ENCODE results near the gene OSBPL10.

Gene OSBPL10

GRCh38 chr3:31962801-31963205 lies 18.3 kb downstream of the OSBPL10 start:
- intact Hi-C loops (cut with DNase I): no loop called here
- no peak for DNase-seq

DNA sequence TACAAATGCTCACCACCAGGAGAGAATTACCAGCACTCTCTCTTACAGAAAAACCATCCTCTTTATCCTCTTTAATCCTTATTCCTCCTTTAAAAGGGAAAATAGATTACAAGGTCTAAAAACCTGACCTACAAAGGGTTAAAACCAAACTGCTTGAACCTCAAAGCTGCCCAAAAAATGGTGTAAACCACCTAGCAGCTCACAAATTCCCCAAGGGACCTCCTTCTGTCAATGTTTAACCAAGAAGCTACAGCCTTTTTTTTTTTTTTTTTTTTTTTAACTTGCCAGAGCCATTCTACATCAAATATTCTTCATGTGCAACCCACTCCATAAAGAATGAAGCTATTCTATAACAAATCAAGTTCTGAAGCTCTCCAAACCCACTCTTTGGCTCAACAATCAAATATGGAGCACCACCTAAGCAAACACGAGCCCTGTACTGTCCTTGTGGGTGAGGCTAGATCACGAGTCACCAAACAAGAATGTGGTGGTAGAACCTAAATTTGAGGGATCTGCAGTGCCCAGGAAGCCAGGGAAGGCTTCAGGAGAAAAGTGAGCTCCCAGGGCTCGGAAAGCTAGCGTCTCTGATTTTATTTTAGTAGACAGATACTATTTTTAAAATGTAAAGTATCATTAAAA lies 20.1 kb downstream of the OSBPL10 start:
- intact Hi-C loops (cut with DNase I): no loop called here

DNA sequence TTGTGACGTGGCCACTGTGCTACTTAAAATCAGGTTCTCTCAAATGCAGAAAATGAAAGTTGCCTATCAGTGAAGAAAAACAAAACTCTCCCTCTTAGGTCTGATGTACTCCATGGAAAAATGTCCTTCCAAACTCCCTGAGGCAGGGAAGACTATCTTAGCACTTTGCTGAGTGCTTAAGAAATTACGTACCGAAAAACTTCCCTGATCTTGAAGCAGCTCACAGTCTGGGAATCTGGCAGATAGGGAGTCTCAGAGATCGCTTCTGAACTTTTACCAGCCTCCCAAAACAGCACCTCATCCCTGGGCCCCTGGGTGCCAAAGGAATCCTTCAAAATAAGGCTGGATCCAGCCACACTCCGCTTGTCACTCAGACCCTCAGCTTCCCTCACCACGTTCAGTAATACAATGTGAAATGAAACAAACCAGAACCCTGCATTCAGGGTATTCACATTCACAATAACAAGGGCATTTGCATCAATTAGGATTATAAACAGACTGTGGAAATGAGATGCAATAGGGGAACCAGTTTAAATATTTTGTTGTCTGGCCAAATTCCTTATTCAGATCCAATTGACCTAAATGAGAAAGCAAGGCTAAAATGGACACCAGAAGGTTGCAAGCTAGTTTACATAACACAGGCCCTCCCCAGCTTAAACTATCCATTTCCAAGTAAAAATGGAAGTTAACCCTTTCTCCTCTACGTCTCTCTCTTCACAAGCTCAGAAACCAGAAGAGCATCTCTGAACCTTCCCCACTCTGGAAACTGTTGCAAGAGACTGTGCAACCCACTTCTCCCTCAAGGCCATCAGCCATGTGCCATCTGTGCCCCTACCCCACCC lies 20.9 kb downstream of the OSBPL10 start:
- intact Hi-C loops (cut with DNase I): no loop called here
- DNase-seq: no peak

More for the DNA sequence above, 20.1 kb downstream of the OSBPL10 start:
- no peak for DNase-seq

DNA sequence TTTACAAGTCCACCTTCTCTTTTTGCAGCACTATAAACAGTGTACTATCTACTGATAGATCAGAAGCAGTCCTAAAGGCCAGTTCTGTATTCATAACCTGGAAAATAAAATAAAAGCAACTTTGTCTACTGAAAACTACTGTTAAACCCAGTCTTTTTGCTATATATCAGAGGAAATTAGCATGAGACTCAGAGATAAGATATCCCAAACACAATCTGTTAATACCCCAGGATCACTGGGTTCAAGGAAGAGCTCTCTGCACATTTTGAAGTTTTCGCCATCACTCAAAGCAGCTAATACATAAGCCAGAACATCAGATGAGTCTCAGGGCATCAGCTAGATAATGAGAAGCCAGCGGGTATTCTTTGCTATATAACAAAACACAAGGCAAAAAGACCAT lies 21.8 kb downstream of the OSBPL10 start:
- DNase-seq: no peak
- intact Hi-C loops (cut with DNase I): no loop called here

DNA sequence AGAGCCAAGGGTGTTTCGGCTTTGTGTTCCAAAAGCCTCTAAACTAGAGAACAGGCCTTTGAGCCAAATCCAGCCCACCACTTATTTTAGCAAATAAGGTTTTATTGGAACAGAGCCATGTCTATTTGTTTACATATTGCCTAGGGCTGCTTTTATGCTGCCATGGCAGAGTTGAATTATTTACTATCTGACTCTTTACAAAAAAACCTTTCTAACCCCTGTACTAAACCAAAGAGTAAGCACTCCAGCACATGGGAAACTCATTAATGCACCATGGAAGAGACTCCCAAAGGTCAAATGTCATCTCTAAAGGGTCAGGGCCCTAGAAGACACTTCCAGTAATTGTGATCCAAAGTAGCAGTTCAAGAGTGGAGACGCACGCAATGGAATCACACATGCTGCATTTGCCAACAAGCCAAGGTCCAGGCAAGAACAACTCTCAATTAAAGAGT lies 22.3 kb downstream of the OSBPL10 start:
- DNase-seq: no peak
- intact Hi-C loops (cut with DNase I): no loop called here

GRCh38 chr3:31957106-31957505 lies 24.0 kb downstream of the OSBPL10 start:
- no peak for DNase-seq
- intact Hi-C loops (cut with DNase I): no loop called here

GRCh38 chr3:31955581-31955980 lies 25.5 kb downstream of the OSBPL10 start:
- intact Hi-C loops (cut with DNase I): no loop called here
- no peak for DNase-seq

DNA sequence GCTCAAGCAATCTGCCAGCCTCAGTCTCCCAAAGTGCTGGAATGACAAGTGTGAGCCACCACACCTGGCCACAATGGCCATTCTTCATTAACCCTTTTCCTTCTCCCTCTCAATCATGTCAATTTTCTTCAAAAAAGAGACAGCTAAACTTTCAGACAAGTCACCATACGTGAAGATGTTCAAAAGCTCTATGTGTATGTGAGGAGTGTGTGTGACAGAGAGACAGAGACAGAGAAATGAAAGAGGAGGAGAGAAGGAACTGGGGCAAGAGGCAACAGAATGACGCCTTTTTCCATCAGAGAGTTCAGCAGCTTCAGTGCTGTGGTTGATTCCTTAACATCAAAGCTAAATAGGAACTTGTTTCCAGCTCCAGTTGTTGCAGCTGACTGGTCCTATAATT lies 27.4 kb downstream of the OSBPL10 start:
- intact Hi-C loops (cut with DNase I): no loop called here
- no peak for DNase-seq

GRCh38 chr3:31953091-31953490 lies 28.0 kb downstream of the OSBPL10 start:
- intact Hi-C loops (cut with DNase I): no loop called here
- DNase-seq: no peak

DNA sequence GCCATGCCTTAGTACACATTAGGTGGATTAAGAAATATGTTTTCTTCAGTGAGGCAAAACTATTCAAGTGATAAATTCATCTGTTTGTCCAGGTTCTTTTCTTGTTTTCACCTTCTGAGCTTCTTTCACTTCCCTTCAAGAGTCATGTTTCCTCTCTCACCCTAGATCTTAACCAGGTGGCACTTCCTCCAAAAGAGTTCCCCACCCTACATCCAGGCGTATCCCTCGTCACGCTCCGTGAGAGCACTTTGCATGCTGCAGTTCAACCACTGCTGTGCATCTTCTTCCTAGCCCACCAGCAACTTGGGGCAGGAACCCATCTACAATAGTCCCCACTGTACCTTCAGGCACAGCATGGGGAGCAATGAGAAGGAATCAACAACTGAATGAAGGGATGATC lies 28.9 kb downstream of the OSBPL10 start:
- intact Hi-C loops (cut with DNase I): no loop called here

DNA sequence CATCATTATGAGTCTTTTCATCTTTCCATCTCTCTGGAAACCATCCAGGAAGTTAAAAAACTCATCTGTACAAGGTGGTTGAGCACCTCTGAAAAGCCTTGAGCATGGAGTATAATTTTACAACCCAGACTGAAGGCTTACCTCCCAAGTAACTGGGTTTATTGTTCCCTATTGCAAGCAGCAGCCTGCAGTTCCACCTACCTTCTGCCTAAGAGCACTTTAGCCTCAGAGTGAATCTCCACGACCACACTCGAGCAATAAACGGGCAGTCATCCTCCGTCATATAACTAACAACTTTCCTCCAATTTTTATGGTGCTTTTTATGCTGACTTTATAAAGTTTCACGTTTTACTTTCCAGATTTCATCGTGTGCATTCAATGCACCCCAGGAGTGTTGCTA lies 32.8 kb downstream of the OSBPL10 start:
- no peak for DNase-seq
- intact Hi-C loops (cut with DNase I): no loop called here

More for the DNA sequence above, 28.9 kb downstream of the OSBPL10 start:
- no peak for DNase-seq

DNA sequence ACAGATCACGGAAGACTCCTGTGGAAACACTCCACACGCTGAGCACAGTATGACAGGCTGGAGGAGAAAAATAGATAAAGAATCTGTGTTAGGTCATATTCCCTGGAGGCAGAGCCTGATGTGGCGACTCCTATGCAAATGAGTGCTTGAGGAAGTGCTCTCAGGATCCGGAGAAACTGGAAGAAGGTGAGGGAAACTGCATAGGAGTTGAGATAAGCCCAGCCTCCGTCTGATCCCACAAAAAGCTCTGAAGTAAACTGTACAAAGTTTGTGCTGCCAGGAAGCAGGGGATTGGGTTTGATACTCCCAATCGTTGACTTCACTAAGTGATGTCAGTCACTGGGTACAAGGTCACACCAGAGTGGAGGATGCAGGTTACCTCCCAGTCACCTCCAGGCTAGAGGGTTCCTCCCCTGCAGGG lies 33.4 kb downstream of the OSBPL10 start:
- DNase-seq: no peak
- intact Hi-C loops (cut with DNase I): no loop called here

GRCh38 chr3:31947162-31947561 lies 33.9 kb downstream of the OSBPL10 start:
- DNase-seq: no peak
- intact Hi-C loops (cut with DNase I): no loop called here

DNA sequence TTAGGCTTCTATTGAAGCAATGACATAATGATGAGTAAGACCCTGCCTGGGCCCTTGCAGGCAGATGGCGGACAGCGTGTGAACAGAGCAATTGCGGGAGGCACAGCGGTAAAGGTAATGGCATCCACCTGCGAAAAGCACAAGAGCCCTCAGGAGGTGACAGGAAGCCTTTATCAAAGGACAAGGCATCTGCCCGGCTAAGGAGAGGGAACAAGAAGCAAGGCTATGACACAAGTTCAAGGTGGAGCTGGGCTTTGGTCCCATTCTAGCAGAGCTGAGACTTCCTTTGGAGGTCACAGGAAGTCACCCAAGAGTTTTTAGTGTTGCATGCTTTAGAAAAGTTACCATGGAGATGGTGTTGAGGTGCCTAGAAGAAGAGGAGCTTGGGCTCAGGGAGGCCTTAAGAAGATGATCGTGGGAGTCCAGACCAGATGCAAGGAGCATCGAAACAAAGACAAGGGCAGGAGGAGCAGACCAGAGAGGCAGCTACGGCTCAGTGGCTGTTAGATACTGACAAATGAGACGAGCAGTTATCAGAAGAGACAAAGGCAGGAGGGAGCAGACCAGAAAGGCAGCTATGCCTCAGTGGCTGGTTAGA lies 34.5 kb downstream of the OSBPL10 start:
- no peak for DNase-seq
- intact Hi-C loops (cut with DNase I): no loop called here

- DNase-seq: no peak
- intact Hi-C loops (cut with DNase I): no loop called here
These were observed 35.4 kb downstream of the OSBPL10 start for GRCh38 chr3:31945738-31946052.

DNA sequence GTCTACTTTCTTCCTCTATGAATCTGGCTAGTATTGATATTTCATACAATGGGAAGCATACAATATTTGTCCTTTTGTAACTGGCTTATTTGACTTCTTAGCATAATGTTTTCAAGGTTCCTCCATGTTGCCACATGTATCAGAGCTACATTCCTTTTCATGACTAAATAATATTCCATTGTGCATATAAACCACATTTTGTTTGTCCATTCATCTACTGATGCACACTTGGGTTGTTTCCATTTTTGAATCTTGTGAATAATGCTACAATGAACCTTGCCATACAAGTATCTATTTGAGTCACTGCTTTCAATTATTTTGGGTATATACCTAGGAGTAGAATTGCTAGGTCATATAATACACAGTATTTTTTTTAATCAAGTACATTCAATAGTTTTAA lies 38.0 kb downstream of the OSBPL10 start:
- intact Hi-C loops (cut with DNase I): no loop called here
- no peak for DNase-seq

DNA sequence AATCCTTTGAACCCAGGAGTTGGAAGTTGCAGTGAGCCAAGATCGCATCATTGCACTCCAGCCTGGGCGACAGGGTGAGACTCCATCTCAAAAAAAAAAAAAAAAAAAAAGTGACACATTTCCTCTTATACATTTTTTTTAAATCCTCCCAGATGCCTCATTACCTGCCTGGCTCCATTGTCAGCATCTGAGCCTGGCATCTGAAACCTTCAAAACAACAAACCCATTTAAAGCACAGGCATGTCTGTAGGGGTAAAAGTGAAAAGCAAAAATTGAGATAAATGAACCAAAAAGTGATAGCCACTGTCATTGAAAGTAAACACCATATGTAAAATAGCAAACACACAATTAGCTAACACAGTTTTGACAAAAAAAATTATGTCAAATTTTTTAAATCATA lies 38.6 kb downstream of the OSBPL10 start:
- intact Hi-C loops (cut with DNase I): no loop called here

DNA sequence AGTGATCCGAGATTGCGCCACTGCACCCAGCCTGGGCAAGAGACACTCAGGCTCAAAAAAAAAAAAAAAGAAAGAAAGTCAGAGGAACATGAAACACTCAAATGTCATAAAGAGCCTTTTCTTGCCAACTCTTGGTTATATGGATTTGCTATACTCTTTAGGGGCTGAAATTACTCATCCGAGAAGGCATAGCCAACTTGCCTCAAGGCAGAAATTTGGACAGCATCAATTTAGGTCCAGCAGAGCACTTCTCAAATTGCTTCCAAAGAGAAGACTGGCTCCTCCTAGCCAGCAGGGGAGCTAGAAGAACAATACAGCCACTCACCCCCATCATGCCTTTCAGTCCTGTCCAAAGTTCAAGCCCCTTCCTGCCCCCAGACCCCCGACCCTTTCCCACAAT lies 43.8 kb downstream of the OSBPL10 start:
- DNase-seq: no peak

More for the DNA sequence above, 38.6 kb downstream of the OSBPL10 start:
- DNase-seq: no peak

DNA sequence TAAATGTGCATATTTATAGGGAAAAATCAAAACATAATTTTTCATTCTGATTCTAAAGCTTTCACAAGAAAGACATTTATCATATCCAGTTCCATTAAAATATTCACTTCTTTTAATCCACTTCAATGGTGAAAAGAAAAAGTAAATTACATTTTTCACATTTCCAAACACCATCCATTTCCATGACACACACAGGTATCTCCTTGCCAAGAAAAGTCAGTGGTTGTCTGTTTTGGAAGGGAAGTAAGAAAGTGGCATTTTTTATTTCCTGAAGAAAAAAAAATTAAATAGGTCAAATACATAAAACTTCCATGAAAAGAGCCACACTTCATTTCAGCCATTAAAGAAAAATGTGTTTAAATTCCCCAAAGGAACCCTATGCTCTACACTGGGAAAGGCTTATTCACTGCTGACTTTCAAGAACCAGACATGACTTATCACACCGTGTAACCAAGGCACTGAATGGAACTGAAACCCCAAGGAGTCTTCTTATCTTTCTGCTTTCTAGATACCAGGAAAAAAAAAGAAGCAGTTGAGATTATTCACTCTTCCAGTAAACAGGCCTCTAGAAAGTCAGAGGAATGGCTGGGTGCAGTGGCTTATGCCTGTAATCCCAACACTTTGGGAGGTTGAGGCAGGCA lies 44.5 kb downstream of the OSBPL10 start:
- no peak for DNase-seq
- intact Hi-C loops (cut with DNase I): no loop called here

More for the DNA sequence above, 43.8 kb downstream of the OSBPL10 start:
- intact Hi-C loops (cut with DNase I): no loop called here

GRCh38 chr3:31934866-31935265 lies 46.2 kb downstream of the OSBPL10 start:
- DNase-seq: no peak
- intact Hi-C loops (cut with DNase I): no loop called here
